GM23338 (cell line): Measurements from ENCODE around the gene XRCC4. TPM values are rescaled to one million over a fixed set of nuclear protein-coding genes. Genes with fewer than 3 reads are reported as not detected.

ENCODE experiments used
- ATAC-seq: fragments of 200-7000 bp; cut with Tn5 transposase; 3 replicates; pipeline ENCODE4 v1.9.1; 2020
- DNase-seq: peaks from one replicate; pipeline ENCODE4 v3.0.0-alpha.2; 2015; ENCODE audit warnings: low spot score
- H2AFZ ChIP-seq: fragments of 200-600 bp; sonication (generic); 2 replicates; pipeline ENCODE4 v1.8.0; 2016; ENCODE audit warnings: antibody characterized with exemption, mild to moderate bottlenecking, moderate library complexity
- H3F3A ChIP-seq: fragments of 200-600 bp; sonication (generic); replicated peaks from 2 replicates; pipeline ENCODE4 v1.8.0; 2017; ENCODE audit warnings: antibody characterized with exemption, mixed run types, low read depth
- H3K27ac ChIP-seq: fragments of 200-600 bp; sonication (generic); 2 replicates; pipeline ENCODE4 v1.6.1; 2016; ENCODE audit warnings: low read depth
- H3K27me3 ChIP-seq: fragments of 200-600 bp; sonication (generic); 2 replicates; pipeline ENCODE4 v1.8.0; 2016; ENCODE audit warnings: mild to moderate bottlenecking, mixed run types, moderate library complexity; ENCODE audit not compliant: insufficient read depth
- H3K36me3 ChIP-seq: fragments of 200-600 bp; sonication (generic); 2 replicates; pipeline ENCODE4 v1.8.0; 2016; ENCODE audit warnings: mild to moderate bottlenecking; ENCODE audit not compliant: insufficient read depth
- H3K4me1 ChIP-seq: fragments of 200-600 bp; sonication (generic); 2 replicates; pipeline ENCODE4 v1.8.0; 2016; ENCODE audit warnings: mild to moderate bottlenecking, moderate library complexity; ENCODE audit not compliant: insufficient read depth
- H3K4me2 ChIP-seq: fragments of 200-600 bp; sonication (generic); 2 replicates; pipeline ENCODE4 v1.7.1; 2017; ENCODE audit warnings: mixed run types
- H3K4me3 ChIP-seq: fragments of 200-600 bp; sonication (generic); 2 replicates; pipeline ENCODE4 v1.6.1; 2016; ENCODE audit warnings: mixed run types
- H3K79me2 ChIP-seq: fragments of 200-600 bp; sonication (generic); replicated peaks from 2 replicates; pipeline ENCODE4 v1.8.0; 2017; ENCODE audit warnings: mild to moderate bottlenecking; ENCODE audit not compliant: insufficient read depth
- H3K9me2 ChIP-seq: fragments of 200-600 bp; sonication (generic); 2 replicates; pipeline ENCODE4 v1.8.0; 2017; ENCODE audit not compliant: insufficient read depth
- H4K20me1 ChIP-seq: fragments of 200-600 bp; sonication (generic); replicated peaks from 2 replicates; pipeline ENCODE4 v1.8.0; 2017; ENCODE audit warnings: mild to moderate bottlenecking; ENCODE audit not compliant: insufficient read depth
- H3K27ac Mint-ChIP-seq: 2 replicates; pipeline ENCODE4 v1.8.0; 2020; ENCODE audit warnings: inconsistent platforms, mild to moderate bottlenecking, moderate library complexity, mixed read lengths
- H3K27me3 Mint-ChIP-seq: 3 replicates; pipeline ENCODE4 v1.8.0; 2022; ENCODE audit warnings: low read depth, mild to moderate bottlenecking, moderate library complexity, mixed read lengths, inconsistent platforms; ENCODE audit not compliant: insufficient read depth, poor library complexity
- H3K36me3 Mint-ChIP-seq: 3 replicates; pipeline ENCODE4 v1.8.0; 2021; ENCODE audit warnings: low read depth, mild to moderate bottlenecking, inconsistent platforms, moderate library complexity, mixed read lengths
- H3K4me1 Mint-ChIP-seq: 3 replicates; pipeline ENCODE4 v1.8.0; 2020; ENCODE audit warnings: mild to moderate bottlenecking, inconsistent platforms, mixed read lengths
- H3K4me3 Mint-ChIP-seq: 3 replicates; pipeline ENCODE4 v1.8.0; 2021; ENCODE audit warnings: moderate library complexity, mild to moderate bottlenecking, inconsistent platforms, mixed read lengths
- H3K9me3 Mint-ChIP-seq: 3 replicates; pipeline ENCODE4 v1.8.0; 2020; ENCODE audit warnings: moderate library complexity, mild to moderate bottlenecking, inconsistent platforms, mixed read lengths
- CREB1 ChIP-seq: fragments of 250-450 bp; sonication (Bioruptor Pico); IDR thresholded peaks from 2 replicates; pipeline ENCODE4 v1.5.0; 2020; ENCODE audit warnings: low read depth, mild to moderate bottlenecking, moderate library complexity
- EZH2phosphoT487 ChIP-seq: fragments of 200-600 bp; sonication (generic); IDR thresholded peaks from one replicate; pipeline ENCODE4 v1.8.1; 2018; ENCODE audit warnings: antibody characterized with exemption; ENCODE audit not compliant: unreplicated experiment
- POLR2AphosphoS5 ChIP-seq: IDR thresholded peaks from 2 replicates; pipeline ENCODE4 v1.6.1; 2016; ENCODE audit warnings: antibody characterized with exemption, low read depth
- STAT1 ChIP-seq: IDR thresholded peaks from one replicate; pipeline ENCODE4 v1.6.1; 2016; ENCODE audit warnings: antibody characterized with exemption; ENCODE audit not compliant: unreplicated experiment
- ZNF462 ChIP-seq: fragments of 250-450 bp; sonication (Bioruptor Pico); IDR thresholded peaks from 2 replicates; pipeline ENCODE4 v1.5.0; 2020; ENCODE audit warnings: mild to moderate bottlenecking, moderate library complexity
- polyA plus RNA-seq: library from polyadenylated mRNA; unstranded; fragments of >200 nt; fragmentation: Nextera tagmentation; extraction: Ambion mirVana; gene quantifications from 2 replicates; pipeline ENCODE4 v1.2.1, GENCODE V29; 2016
- total RNA-seq: library from RNA; depleted of rRNA; stranded (reverse); fragments of >200 nt; shearing (Covaris generic); gene quantifications from 2 replicates; pipeline ENCODE4 v1.2.3, GENCODE V29; 2014

XRCC4 gene
- total and polyA plus RNA-seq, 2 experiments from 2014 or later = 11.5 to 22.4 TPM

GRCh38 chr5:83362526-83362925, 285.2 kb downstream of the XRCC4 start:
- H3K4me3 ChIP-seq = no peak overlapping the region
- no peaks in the 10 kb centered on the region for H3K79me2 ChIP-seq
- no peaks in the 10 kb centered on the region for H3K36me3 ChIP-seq
- Mint-ChIP-seq H3K27ac (no peak overlapping the region), H3K4me1 (peaks cover 8% of the 10 kb centered on the region), H3K9me3 (peaks cover 4% of the 10 kb centered on the region; the same call in 2 of the 3 replicates), H3K36me3 (peaks cover 9% of the 10 kb centered on the region; the same call in 2 of the 3 replicates), H3K27me3 (no peaks in the 10 kb centered on the region), H3K4me3 (no peak overlapping the region)
- TF ChIP-seq CREB1 (CRISPR knock-in tag) = no peak
- no peak for TF ChIP-seq EZH2phosphoT487
- no peak for TF ChIP-seq POLR2AphosphoS5
- TF ChIP-seq STAT1 = no peak
- no peak for TF ChIP-seq ZNF462 (CRISPR knock-in tag)
- ATAC-seq (no peak), DNase-seq (no peak)
- no peak overlapping the region for H3K27ac ChIP-seq
- peaks cover 8% of the 10 kb centered on the region; the same call in 1 of the 2 replicates for H3K4me1 ChIP-seq
- no peaks in the 10 kb centered on the region for H4K20me1 ChIP-seq
- 0 out of 2 replicates have a peak, but pooled peaks cover 4% of the 10 kb centered on the region for H3K9me2 ChIP-seq
- no peak overlapping the region for H3K4me2 ChIP-seq
- no peaks in the 10 kb centered on the region for H3F3A ChIP-seq
- no peak overlapping the region for H2AFZ ChIP-seq
- H3K27me3 ChIP-seq = no peaks in the 10 kb centered on the region
